Measurements from ENCODE around the gene SUMF1.

Gene SUMF1

GRCh38 chr3:4497005-4497692 lies 30.1 kb upstream of the SUMF1 start:
- DNase-seq (ENCODE audit: low read depth), result no peak
- no peak for TF ChIP-seq CTCF (IDR thresholded peaks at IDR 0.05; ENCODE audit: insufficient read depth, low read depth, low read length, missing control alignments)
- no peak overlapping the region for H3K4me3 ChIP-seq (ENCODE audit: low read depth, low read length)

- no peak overlapping the region for H3K4me3 ChIP-seq (ENCODE audit: low read depth, low read length)
- no peak for DNase-seq (ENCODE audit: low read depth)
- TF ChIP-seq CTCF (IDR thresholded peaks at IDR 0.05; ENCODE audit: insufficient read depth, low read depth, low read length, missing control alignments), result no peak
Observed at GRCh38 chr3:4496087-4496452, 29.0 kb upstream of the SUMF1 start.

GRCh38 chr3:4495294-4496086 lies 28.4 kb upstream of the SUMF1 start:
- H3K4me3 ChIP-seq (ENCODE audit: low read depth, low read length), result peak overlapping the region; percentile 86
- no peak for DNase-seq (ENCODE audit: low read depth)
- TF ChIP-seq CTCF (IDR thresholded peaks at IDR 0.05; ENCODE audit: insufficient read depth, low read depth, low read length, missing control alignments), result no peak

GRCh38 chr3:4494895-4495264 lies 27.8 kb upstream of the SUMF1 start:
- H3K4me3 ChIP-seq (ENCODE audit: low read depth, low read length), result peak overlapping the region; percentile 86
- peak; percentile 54 for DNase-seq (ENCODE audit: low read depth)
- TF ChIP-seq CTCF (IDR thresholded peaks at IDR 0.05; ENCODE audit: insufficient read depth, low read depth, low read length, missing control alignments), result no peak

- no peak for TF ChIP-seq CTCF (IDR thresholded peaks at IDR 0.05; ENCODE audit: insufficient read depth, low read depth, low read length, missing control alignments)
- no peak for DNase-seq (ENCODE audit: low read depth)
- H3K4me3 ChIP-seq (ENCODE audit: low read depth, low read length), result peak overlapping the region; percentile 86
Observed at GRCh38 chr3:4493941-4494894, 27.1 kb upstream of the SUMF1 start.

GRCh38 chr3:4493014-4493940 lies 26.2 kb upstream of the SUMF1 start, which contains the start of gene ITPR1:
Gene ITPR1, plus strand, starts transcription at chr3:4493348. Its CDS starts 23,144 bp downstream, at chr3:4516492.
- peak; percentile 99 for DNase-seq (ENCODE audit: low read depth)
- H3K4me3 ChIP-seq (ENCODE audit: low read depth, low read length), result peak within 1 kb of the TSS; percentile 86
- TF ChIP-seq CTCF (IDR thresholded peaks at IDR 0.05; ENCODE audit: insufficient read depth, low read depth, low read length, missing control alignments), result no peak
